Activated B cell treated with CpG ODN at 0.5 μM for 24 hours (primary cell): Measurements from ENCODE around the gene C11orf65. TPM values are rescaled to one million over a fixed set of nuclear protein-coding genes. Genes with fewer than 3 reads are reported as not detected.
"Not testable (repeated sequence)": the region's sequence is repeated elsewhere in the genome, so short reads cannot be mapped to it uniquely, and the experiment has no call there.

Experiments
- ATAC-seq: fragments of 200-7000 bp; cut with Tn5 transposase; one replicate; pipeline ENCODE4 v1.10.0; 2021; ENCODE audit warnings: low read depth, mild to moderate bottlenecking, moderate library complexity
- CTCF ChIA-PET: fragments of 350-600 bp; sonication (Branson Sonifier 250); formaldehyde crosslinking; loops from one replicate; lab custom pipeline; 2021; ENCODE audit warnings: antibody characterized with exemption; lab: Charles Lee
- POLR2A ChIA-PET: fragments of 350-600 bp; sonication (Branson Sonifier 250); formaldehyde crosslinking; loops from one replicate; lab custom pipeline; 2021; ENCODE audit warnings: antibody characterized with exemption; lab: Charles Lee
- DNase-seq: peaks from one replicate; pipeline ENCODE4 v3.0.0; 2022
- H3K27ac Mint-ChIP-seq: one replicate; pipeline ENCODE4 v1.8.0; 2020; ENCODE audit warnings: mixed read lengths
- H3K27me3 Mint-ChIP-seq: one replicate; pipeline ENCODE4 v1.8.0; 2021; ENCODE audit warnings: mixed read lengths
- H3K36me3 Mint-ChIP-seq: one replicate; pipeline ENCODE4 v1.8.0; 2021; ENCODE audit warnings: low read depth, mixed read lengths
- H3K4me1 Mint-ChIP-seq: one replicate; pipeline ENCODE4 v1.8.0; 2021; ENCODE audit warnings: mixed read lengths
- H3K4me3 Mint-ChIP-seq: one replicate; pipeline ENCODE4 v1.8.0; 2020; ENCODE audit warnings: mild to moderate bottlenecking, mixed read lengths
- H3K9me3 Mint-ChIP-seq: one replicate; pipeline ENCODE4 v1.8.0; 2020; ENCODE audit warnings: mixed read lengths
- intact Hi-C: fragments of 100-400 bp; cut with micrococcal nuclease; formaldehyde crosslinking; loops from one replicate; pipeline ENCODE4 v1.15.1; 2024
- total RNA-seq: library from RNA; stranded (reverse); gene quantifications from 2 replicates; pipeline ENCODE4 v1.2.3, GENCODE V29; 2022
- TF ChIP-seq, protein P1 (sequence below): fragments of 200-600 bp; IDR thresholded peaks from one replicate; pipeline ENCODE4 v1.8.0; 2022; ENCODE audit warnings: antibody characterized with exemption, mild to moderate bottlenecking

Gene C11orf65
- total RNA-seq, 1 donor from 2014 or later, result 1.7 TPM

DNA sequence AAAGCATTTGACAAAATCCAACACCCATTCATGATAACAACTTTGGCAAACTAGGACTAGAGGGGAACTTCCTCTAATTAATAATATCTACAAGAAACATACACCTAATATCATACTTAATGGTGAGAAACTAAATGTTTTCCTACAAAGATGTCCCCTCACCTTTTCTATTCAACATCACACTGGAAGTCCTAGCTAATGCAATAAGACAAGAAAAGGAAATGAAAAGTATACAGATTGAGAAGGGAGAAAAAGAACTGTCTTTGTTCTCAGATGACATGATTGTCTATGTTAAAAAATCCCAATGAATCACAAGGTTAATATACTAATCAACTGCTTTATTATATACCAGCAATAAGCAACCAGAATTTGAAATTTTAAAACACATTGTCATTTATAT lies 52.4 kb downstream of the C11orf65 start:
- no peaks in the 10 kb centered on the region for H3K36me3 Mint-ChIP-seq
- ATAC-seq, result no peak
- intact Hi-C loops, result no loop called here
- TF ChIP-seq, protein P1, sequence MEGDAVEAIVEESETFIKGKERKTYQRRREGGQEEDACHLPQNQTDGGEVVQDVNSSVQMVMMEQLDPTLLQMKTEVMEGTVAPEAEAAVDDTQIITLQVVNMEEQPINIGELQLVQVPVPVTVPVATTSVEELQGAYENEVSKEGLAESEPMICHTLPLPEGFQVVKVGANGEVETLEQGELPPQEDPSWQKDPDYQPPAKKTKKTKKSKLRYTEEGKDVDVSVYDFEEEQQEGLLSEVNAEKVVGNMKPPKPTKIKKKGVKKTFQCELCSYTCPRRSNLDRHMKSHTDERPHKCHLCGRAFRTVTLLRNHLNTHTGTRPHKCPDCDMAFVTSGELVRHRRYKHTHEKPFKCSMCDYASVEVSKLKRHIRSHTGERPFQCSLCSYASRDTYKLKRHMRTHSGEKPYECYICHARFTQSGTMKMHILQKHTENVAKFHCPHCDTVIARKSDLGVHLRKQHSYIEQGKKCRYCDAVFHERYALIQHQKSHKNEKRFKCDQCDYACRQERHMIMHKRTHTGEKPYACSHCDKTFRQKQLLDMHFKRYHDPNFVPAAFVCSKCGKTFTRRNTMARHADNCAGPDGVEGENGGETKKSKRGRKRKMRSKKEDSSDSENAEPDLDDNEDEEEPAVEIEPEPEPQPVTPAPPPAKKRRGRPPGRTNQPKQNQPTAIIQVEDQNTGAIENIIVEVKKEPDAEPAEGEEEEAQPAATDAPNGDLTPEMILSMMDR, result no peak
- no peaks in the 10 kb centered on the region for H3K4me1 Mint-ChIP-seq
- H3K27me3 Mint-ChIP-seq, result no peaks in the 10 kb centered on the region
- no peak overlapping the region for H3K27ac Mint-ChIP-seq
- H3K4me3 Mint-ChIP-seq, result no peak overlapping the region
- POLR2A ChIA-PET, result interaction anchor here (0.6 kb wide), 1 partner anchor 13 kb away, joined by 3 read pairs; no protein-coding TSS in a partner anchor
- peaks cover 2% of the 10 kb centered on the region for H3K9me3 Mint-ChIP-seq
- DNase-seq, result no peak
- CTCF ChIA-PET, result no interaction called here

DNA sequence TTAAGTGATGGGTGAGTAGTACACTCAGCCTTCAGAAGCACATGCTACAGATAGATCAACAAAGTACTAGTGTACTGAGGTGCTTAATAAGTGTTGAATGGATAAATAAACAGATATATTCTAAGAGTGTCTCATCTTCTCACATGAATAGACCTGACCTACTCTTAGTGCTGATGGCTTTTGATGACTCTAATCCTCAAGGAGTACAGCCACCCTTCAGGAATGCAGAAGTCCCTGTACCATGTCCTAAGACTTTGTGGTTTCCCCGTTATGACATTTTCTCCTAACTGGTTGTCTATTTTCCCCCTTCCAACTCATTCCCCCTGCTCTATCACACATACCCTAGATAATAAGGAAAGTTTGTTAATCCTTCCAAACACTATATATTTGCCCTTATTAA lies 61.6 kb downstream of the C11orf65 start:
- ChIA-PET POLR2A (no interaction called here), CTCF (no interaction called here)
- H3K4me1 Mint-ChIP-seq, result no peaks in the 10 kb centered on the region
- intact Hi-C loops, result no loop called here
- no peaks in the 10 kb centered on the region for H3K27me3 Mint-ChIP-seq
- H3K36me3 Mint-ChIP-seq, result no peaks in the 10 kb centered on the region
- DNase-seq, result no peak
- no peak overlapping the region for H3K27ac Mint-ChIP-seq
- H3K9me3 Mint-ChIP-seq, result no peaks in the 10 kb centered on the region
- TF ChIP-seq, protein P1, result no peak
- no peak for ATAC-seq
- H3K4me3 Mint-ChIP-seq, result no peak overlapping the region

DNA sequence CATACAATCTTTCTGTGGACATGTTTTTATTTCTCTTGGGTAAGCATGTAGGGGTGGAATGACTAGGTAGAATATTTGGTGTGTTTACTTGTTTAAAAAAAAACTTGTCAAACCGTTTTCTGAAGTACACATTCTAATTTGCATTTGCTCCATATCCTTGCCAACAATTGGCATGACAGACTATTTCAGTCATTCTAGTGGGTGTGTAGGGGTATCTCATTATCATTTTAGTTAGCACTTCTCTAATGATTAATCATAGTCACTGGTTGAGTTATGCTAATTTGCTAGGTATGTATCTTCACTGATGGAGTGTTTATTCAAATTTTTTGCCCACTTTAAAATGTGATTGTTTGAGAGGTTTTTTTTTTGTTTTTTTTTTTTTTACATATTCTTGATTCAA lies 64.3 kb downstream of the C11orf65 start:
- no peaks in the 10 kb centered on the region for H3K36me3 Mint-ChIP-seq
- POLR2A ChIA-PET, result no interaction called here
- CTCF ChIA-PET, result no interaction called here
- no peaks in the 10 kb centered on the region for H3K4me1 Mint-ChIP-seq
- ATAC-seq (no peak), DNase-seq (no peak)
- TF ChIP-seq, protein P1, result no peak
- no peak overlapping the region for H3K4me3 Mint-ChIP-seq
- intact Hi-C loops, result no loop called here
- no peaks in the 10 kb centered on the region for H3K27me3 Mint-ChIP-seq
- H3K9me3 Mint-ChIP-seq, result no peaks in the 10 kb centered on the region
- H3K27ac Mint-ChIP-seq, result no peak overlapping the region

DNA sequence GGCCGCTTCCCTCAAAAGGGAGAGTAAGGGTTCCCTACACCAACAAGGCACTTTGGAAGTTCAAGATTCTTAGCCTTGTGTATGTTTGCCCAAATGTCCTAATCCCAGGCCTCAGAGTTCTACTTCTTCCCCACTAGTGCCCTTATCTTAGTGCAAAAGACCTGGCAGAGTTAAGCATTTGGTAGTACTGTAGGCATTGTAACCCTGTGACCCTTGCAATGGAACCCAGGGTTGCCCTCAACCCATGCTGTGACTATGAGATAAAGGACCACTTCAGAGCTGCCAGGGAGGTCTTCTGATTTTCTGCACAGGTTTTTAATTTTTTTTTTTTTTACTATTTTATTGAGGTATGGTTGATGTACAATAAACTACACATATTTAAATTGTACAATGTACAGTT lies 65.1 kb downstream of the C11orf65 start:
- POLR2A ChIA-PET, result interaction anchor here (0.7 kb wide), 1 partner anchor 13 kb away, joined by 3 read pairs; no protein-coding TSS in a partner anchor
- ATAC-seq, result no peak
- H3K27me3 Mint-ChIP-seq, result no peaks in the 10 kb centered on the region

DNA sequence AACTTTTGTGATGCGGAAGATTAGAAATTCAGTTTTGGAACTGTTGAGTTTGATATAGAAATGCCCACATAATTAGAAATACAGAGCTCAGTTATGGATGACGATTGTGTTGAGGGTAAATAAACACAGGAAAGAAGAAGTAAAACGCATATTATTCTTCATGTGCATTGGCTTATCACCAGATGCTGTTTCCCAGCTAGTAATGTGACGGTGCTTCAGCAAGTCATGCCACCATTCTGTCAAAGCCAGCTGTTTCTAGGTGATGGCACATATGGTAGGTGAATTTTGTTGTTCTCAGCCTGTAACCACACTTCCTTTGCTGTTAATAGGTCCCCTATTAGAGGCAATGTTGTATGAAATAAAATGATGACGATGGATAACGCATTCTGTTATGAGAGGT lies 68.9 kb downstream of the C11orf65 start:
- ChIA-PET CTCF (no interaction called here), POLR2A (no interaction called here)
- ATAC-seq (no peak), DNase-seq (no peak)
- no peaks in the 10 kb centered on the region for H3K36me3 Mint-ChIP-seq
- H3K27me3 Mint-ChIP-seq, result no peaks in the 10 kb centered on the region
- H3K4me3 Mint-ChIP-seq, result no peak overlapping the region
- no peaks in the 10 kb centered on the region for H3K9me3 Mint-ChIP-seq
- intact Hi-C loops, result no loop called here
- no peaks in the 10 kb centered on the region for H3K4me1 Mint-ChIP-seq
- H3K27ac Mint-ChIP-seq, result no peak overlapping the region
- TF ChIP-seq, protein P1, result no peak

More for the DNA sequence above, 65.1 kb downstream of the C11orf65 start:
- Mint-ChIP-seq H3K36me3 (no peaks in the 10 kb centered on the region), H3K4me3 (no peak overlapping the region), H3K27ac (no peak overlapping the region), H3K4me1 (no peaks in the 10 kb centered on the region), H3K9me3 (no peaks in the 10 kb centered on the region)
- TF ChIP-seq, protein P1, result no peak
- intact Hi-C loops, result no loop called here
- CTCF ChIA-PET, result no interaction called here
- no peak for DNase-seq

DNA sequence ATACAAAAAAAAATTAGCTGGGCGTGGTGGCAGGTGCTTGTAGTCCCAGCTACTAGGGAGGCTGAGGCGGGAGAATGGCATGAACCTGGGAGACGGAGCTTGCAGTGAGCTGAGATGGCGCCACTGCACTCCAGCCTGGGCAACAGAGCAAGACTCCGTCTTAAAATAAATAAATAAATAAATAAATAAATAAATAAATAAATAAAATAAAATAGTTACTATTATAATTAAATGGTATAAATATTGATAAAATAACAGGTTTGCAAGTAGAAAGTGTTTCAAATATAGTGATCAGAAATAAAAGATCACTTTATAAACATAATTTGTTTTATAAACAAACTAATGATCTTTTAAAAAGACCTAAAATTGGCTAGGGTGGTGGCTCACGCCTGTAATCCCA lies 70.7 kb downstream of the C11orf65 start:
- intact Hi-C loops, H3K27ac Mint-ChIP-seq, H3K36me3 Mint-ChIP-seq, H3K27me3 Mint-ChIP-seq, DNase-seq, CTCF ChIA-PET, H3K9me3 Mint-ChIP-seq, H3K4me1 Mint-ChIP-seq, H3K4me3 Mint-ChIP-seq, ATAC-seq, POLR2A ChIA-PET: not testable (repeated sequence)
